GM12878 (cell line): Measurements from ENCODE around the gene SLC49A4. TPM values are rescaled to one million over a fixed set of nuclear protein-coding genes. Genes with fewer than 3 reads are reported as not detected.

ENCODE experiments used
- ATAC-seq: fragments of 200-7000 bp; cut with Tn5 transposase; 3 replicates; pipeline ENCODE4 v1.9.1; 2020; ENCODE audit warnings: mild to moderate bottlenecking, moderate library complexity
- BruUV-seq: library from RNA; stranded (reverse); fragments of 400-500 nt; replicated peaks from 2 replicates; lab custom pipeline; 2021; lab: Mats Ljungman, UMichigan
- CTCF ChIA-PET: fragments of 300-600 bp; sonication (Branson Sonifier 250); formaldehyde crosslinking; extraction: SDS; loops from one replicate; lab custom pipeline; 2021; ENCODE audit warnings: inconsistent platforms; lab: Yijun Ruan, JAX
- POLR2A ChIA-PET: fragments of 350-600 bp; formaldehyde crosslinking; extraction: SDS; loops from one replicate; lab custom pipeline; 2021; ENCODE audit warnings: inconsistent platforms; lab: Charles Lee
- RAD21 ChIA-PET: fragments of 300-600 bp; sonication (Branson Sonifier 250); formaldehyde crosslinking; loops from one replicate; lab custom pipeline; 2023; ENCODE audit warnings: antibody characterized with exemption; ENCODE audit not compliant: unreplicated experiment; lab: Charles Lee
- SMC1A ChIA-PET: fragments of 300-600 bp; sonication (Branson Sonifier 250); formaldehyde crosslinking; loops from one replicate; lab custom pipeline; 2023; ENCODE audit not compliant: unreplicated experiment, uncharacterized antibody; lab: Charles Lee
- DNase-seq: peaks from one replicate; pipeline ENCODE4 v3.0.0-alpha.2; 2011; ENCODE audit warnings: low read depth, low spot score
- FAIRE-seq: peaks from 3 replicates; lab custom pipeline; 2011; peaks lifted over from hg19 to GRCh38; lab: Jason Lieb, UNC
- H2AFZ ChIP-seq: 2 replicates; pipeline ENCODE4 v1.6.0; 2011; ENCODE audit warnings: low read depth, low read length, control low read depth; ENCODE audit not compliant: control insufficient read depth
- H3K27ac ChIP-seq: 2 replicates; pipeline ENCODE4 v1.5.1; 2011; ENCODE audit warnings: control low read depth; ENCODE audit not compliant: control insufficient read depth, insufficient read depth
- H3K27me3 ChIP-seq, 2 experiments: replicated peaks in 1 of 2; 2 replicates each; pipeline versions ENCODE4 v1.6.0 to v1.6.1; 2011; ENCODE audit warnings: low read length in 1 of 2; ENCODE audit not compliant: control insufficient read depth in 2 of 2, insufficient read depth in 2 of 2
- H3K36me3 ChIP-seq, 2 experiments: 2 replicates each; pipeline ENCODE4 v1.5.1; 2011; ENCODE audit warnings: low read length in 1 of 2; ENCODE audit not compliant: control insufficient read depth in 2 of 2, insufficient read depth in 2 of 2
- H3K4me1 ChIP-seq: 2 replicates; pipeline ENCODE4 v1.6.1; 2011; ENCODE audit warnings: mild to moderate bottlenecking, low read length, moderate library complexity, mixed read lengths; ENCODE audit not compliant: control insufficient read depth, insufficient read depth
- H3K4me2 ChIP-seq: 2 replicates; pipeline ENCODE4 v1.6.0; 2011; ENCODE audit warnings: control low read depth; ENCODE audit not compliant: control insufficient read depth, insufficient read depth
- H3K4me3 ChIP-seq: fragments of 200-600 bp; sonication (generic); 2 replicates; pipeline ENCODE4 v1.5.1; 2016
- H3K79me2 ChIP-seq: 2 replicates; pipeline ENCODE4 v1.6.0; 2011; ENCODE audit warnings: low read length; ENCODE audit not compliant: control insufficient read depth, insufficient read depth
- H3K9ac ChIP-seq: 2 replicates; pipeline ENCODE4 v1.8.0; 2011; ENCODE audit warnings: low read length, control low read depth, mixed read lengths; ENCODE audit not compliant: control insufficient read depth, insufficient read depth
- H3K9me3 ChIP-seq: replicated peaks from 3 replicates; pipeline ENCODE4 v1.5.1; 2011; ENCODE audit warnings: mild to moderate bottlenecking, low read length; ENCODE audit not compliant: control insufficient read depth, insufficient read depth
- H4K20me1 ChIP-seq: 2 replicates; pipeline ENCODE4 v1.6.0; 2011; ENCODE audit not compliant: control insufficient read depth, insufficient read depth
- ATF3 ChIP-seq: IDR thresholded peaks from 2 replicates; pipeline ENCODE4 v1.6.1; 2011; ENCODE audit warnings: low read depth, mild to moderate bottlenecking, low read length, moderate library complexity, borderline replicate concordance; ENCODE audit errors: extremely low read depth
- BRCA1 ChIP-seq: IDR thresholded peaks from 2 replicates; pipeline ENCODE4 v1.6.1; 2011; ENCODE audit warnings: low read depth, low read length, improper control_type of control experiment
- CREB1 ChIP-seq: IDR thresholded peaks from 2 replicates; pipeline ENCODE4 v1.6.1; 2012; ENCODE audit warnings: low read depth, mild to moderate bottlenecking, inconsistent platforms
- CREM ChIP-seq: IDR thresholded peaks from 2 replicates; pipeline ENCODE4 v1.6.1; 2014; ENCODE audit warnings: antibody characterized with exemption, low read depth
- GABPA ChIP-seq: IDR thresholded peaks from 2 replicates; pipeline ENCODE4 v1.6.1; 2014; ENCODE audit warnings: antibody characterized with exemption, low read depth, mild to moderate bottlenecking, inconsistent platforms
- JUNB ChIP-seq: IDR thresholded peaks from 2 replicates; pipeline ENCODE4 v1.6.1; 2016; ENCODE audit warnings: antibody characterized with exemption, mild to moderate bottlenecking
- NR2F1 ChIP-seq: fragments of 450-650 bp; conservative IDR thresholded peaks from 2 replicates; pipeline ENCODE4 v1.6.1; 2017; ENCODE audit warnings: mild to moderate bottlenecking
- RAD51 ChIP-seq: fragments of 450-650 bp; IDR thresholded peaks from 2 replicates; pipeline ENCODE4 v1.6.1; 2016; ENCODE audit warnings: moderate library complexity, mild to moderate bottlenecking, inconsistent platforms
- SIN3A ChIP-seq: IDR thresholded peaks from 2 replicates; pipeline ENCODE4 v1.6.1; 2012; ENCODE audit warnings: low read depth, low read length, improper control_type of control experiment
- SMAD1 ChIP-seq: fragments of 450-650 bp; IDR thresholded peaks from 2 replicates; pipeline ENCODE4 v1.6.1; 2018; ENCODE audit warnings: mild to moderate bottlenecking, low read depth; ENCODE audit not compliant: partially characterized antibody
- SMARCA5 ChIP-seq: fragments of 450-650 bp; IDR thresholded peaks from 2 replicates; pipeline ENCODE4 v1.6.1; 2017; ENCODE audit warnings: mild to moderate bottlenecking
- SPI1 ChIP-seq: IDR thresholded peaks from 2 replicates; pipeline ENCODE4 v1.6.1; 2011; ENCODE audit warnings: low read depth, mild to moderate bottlenecking, low read length, moderate library complexity, borderline replicate concordance; ENCODE audit not compliant: insufficient read depth
- SRF ChIP-seq, 2 experiments: IDR thresholded peaks; 2 replicates each; pipeline ENCODE4 v1.6.1; 2011; ENCODE audit warnings: low read depth in 2 of 2, low read length in 2 of 2, mild to moderate bottlenecking in 1 of 2, moderate library complexity in 1 of 2
- ZBTB40 ChIP-seq: fragments of 450-650 bp; IDR thresholded peaks from 2 replicates; pipeline ENCODE4 v1.6.1; 2016; ENCODE audit warnings: mild to moderate bottlenecking, moderate library complexity, borderline replicate concordance
- ZNF384 ChIP-seq: IDR thresholded peaks from 2 replicates; pipeline ENCODE4 v1.6.1; 2012; ENCODE audit warnings: low read depth, mild to moderate bottlenecking, low read length, improper control_type of control experiment, borderline replicate concordance
- WGBS: methylation state at CpG from one replicate; pipeline ENCODE4 v1.1.6; 2016; ENCODE audit warnings: low lambda C conversion rate; ENCODE audit not compliant: insufficient replicate concordance, insufficient coverage; ENCODE audit errors: missing lambda C conversion rate; 5-methylcytosine and 5-hydroxymethylcytosine counted together
- in situ Hi-C: fragments of 300-500 bp; cut with MboI; formaldehyde crosslinking; loops from 9 replicates; pipeline ENCODE4 v1.14.3; 2018; ENCODE audit warnings: mixed read lengths
- intact Hi-C: fragments of 100-400 bp; cut with micrococcal nuclease; formaldehyde crosslinking; loops from one replicate; pipeline ENCODE4 v1.14.2; 2022; ENCODE audit not compliant: unreplicated experiment
- polyA plus RNA-seq, 11 experiments: library from polyadenylated mRNA; depleted of rRNA in 4 of 11; unstranded in 6 of 11; stranded (reverse) in 5 of 11; fragments of >200 nt; fragmentation: Nextera tagmentation in 4 of 11; fragmentation: Illumina TruSeq in 1 of 11; extraction: Ambion mirVana in 4 of 11; extraction: Trizol in 1 of 11; gene quantifications; 1 replicate in 1 of 11; 2 replicates in 10 of 11; pipeline versions ENCODE4 v1.2.1 to v1.2.3, GENCODE V29; 2011 to 2016; ENCODE audit warnings: inconsistent platforms in 2 of 11, missing spikeins in 2 of 11, low read depth in 1 of 11
- total RNA-seq, 4 experiments: library from RNA; depleted of rRNA in 3 of 4; stranded (reverse); fragments of >200 nt in 3 of 4; fragmentation: Illumina TruSeq in 1 of 4; extraction: Trizol in 1 of 4; gene quantifications; 2 replicates each; pipeline versions ENCODE4 v1.2.1 to v1.2.3, GENCODE V29; 2013 to 2021

Gene SLC49A4
- total and polyA plus RNA-seq, 10 of the 15 experiments (the other 5 are each of a cell fraction or from before 2014, with no cell fraction given), result 0.48 to 2.2 (median 1.4) TPM

GRCh38 chr3:122793568-122794416 lies 1.1 kb upstream of the SLC49A4 start, which contains the start of gene HSPBAP1:
Gene HSPBAP1 (minus strand): TSS chr3:122793831. CDS start chr3:122793680, 151 bp downstream.
- ATAC-seq, result peak; percentile 76
- ChIA-PET CTCF (interaction anchor here (1.0 to 2.0 kb wide), 5 partner anchors 9 to 147 kb away, joined by 3 to 11 read pairs (median 3); no protein-coding TSS in a partner anchor), SMC1A (interaction anchor here (0.9 to 1.8 kb wide), 6 partner anchors 10 to 790 kb away, joined by 3 to 11 read pairs (median 5); no protein-coding TSS in a partner anchor), POLR2A (interaction anchor here (0.5 to 2.0 kb wide), 2 partner anchors 19 to 26 kb away, joined by 3 to 10 read pairs; no protein-coding TSS in a partner anchor), RAD21 (interaction anchor here (1.0 to 1.6 kb wide), 6 partner anchors 18 to 232 kb away, joined by 3 to 13 read pairs (median 4); no protein-coding TSS in a partner anchor)
- peak within 1 kb of the TSS; percentile 71 for H3K9ac ChIP-seq
- no peaks in the 10 kb centered on the region for H3K36me3 ChIP-seq
- H3K9me3 ChIP-seq, result no peaks in the 10 kb centered on the region
- intact Hi-C loops (loop anchor here (10.0 kb wide), 1 partner anchor 229 kb away; the partner anchor contains the start of genes DTX3L and PARP9), in situ Hi-C loops (no loop called here)
- no peaks in the 10 kb centered on the region; the same call in 1 of the 2 replicates for H3K79me2 ChIP-seq
- BruUV-seq, result no TSS peak
- H3K27me3 ChIP-seq, result no peaks in the 10 kb centered on the region
- H2AFZ ChIP-seq, result peak within 1 kb of the TSS; percentile 94
- no peaks in the 10 kb centered on the region for H3K4me1 ChIP-seq
- peak; percentile 91 for FAIRE-seq
- H4K20me1 ChIP-seq, result no peaks in the 10 kb centered on the region
- DNase-seq, result peak; percentile 68
- H3K4me2 ChIP-seq, result peak within 1 kb of the TSS; percentile 93
- peak within 1 kb of the TSS; percentile 47 for H3K27ac ChIP-seq
- WGBS, result 1% methylated on average over 46 of the region's 46 CpGs
- peak within 1 kb of the TSS; percentile 77 for H3K4me3 ChIP-seq
- TF ChIP-seq SMAD1 (no peak), SMARCA5 (no peak), JUNB (0 out of 2 replicates have a peak, but pooled peaks have one; percentile 4), BRCA1 (0 out of 2 replicates have a peak, but pooled peaks have one; percentile 3), CREM (0 out of 2 replicates have a peak, but pooled peaks have one; percentile 39), SIN3A (peak; percentile 96; the same call in 1 of the 2 replicates), GABPA (peak; percentile 80), SRF (IDR thresholded peaks at IDR 0.05; ENCODE audit: low read depth in 2 of 2, low read length in 2 of 2) (no peak), ZBTB40 (peak; percentile 74; the same call in 1 of the 2 replicates), RAD51 (peak; percentile 100), ZNF384 (no peak), NR2F1 (peak; percentile 62), SPI1 (0 out of 2 replicates have a peak, but pooled peaks have one; percentile 3), ATF3 (peak; percentile 95), CREB1 (peak; percentile 51; the same call in 1 of the 2 replicates)
